WTC11 (cell line): ENCODE data around the gene POLE3. TPM values are rescaled to one million over a fixed set of nuclear protein-coding genes. Genes with fewer than 3 reads are reported as not detected.
"Not testable (repeated sequence)": the region's sequence is repeated elsewhere in the genome, so short reads cannot be mapped to it uniquely, and the experiment has no call there.

ENCODE experiments used
- ATAC-seq: fragments of 200-7000 bp; cut with Tn5 transposase; 2 replicates; pipeline ENCODE4 v1.10.0; 2021; ENCODE audit warnings: mild to moderate bottlenecking, moderate library complexity
- CTCF ChIA-PET: fragments of 300-600 bp; sonication (Branson Sonifier 250); formaldehyde crosslinking; loops from one replicate; lab custom pipeline; 2021; ENCODE audit warnings: antibody characterized with exemption; lab: Charles Lee
- POLR2A ChIA-PET: fragments of 350-600 bp; sonication (Branson Sonifier 250); formaldehyde crosslinking; loops from one replicate; lab custom pipeline; 2021; ENCODE audit warnings: antibody characterized with exemption; lab: Charles Lee
- DNase-seq: peaks from one replicate; pipeline ENCODE4 v3.0.0; 2021; ENCODE audit warnings: low spot score
- H3K27ac Mint-ChIP-seq: 2 replicates; pipeline ENCODE4 v1.8.0; 2021; ENCODE audit warnings: mixed read lengths
- H3K27me3 Mint-ChIP-seq: 2 replicates; pipeline ENCODE4 v1.8.0; 2021; ENCODE audit warnings: low read depth, mild to moderate bottlenecking, moderate library complexity, mixed read lengths
- H3K36me3 Mint-ChIP-seq: 2 replicates; pipeline ENCODE4 v1.8.0; 2021; ENCODE audit warnings: mixed read lengths
- H3K4me1 Mint-ChIP-seq: 2 replicates; pipeline ENCODE4 v1.8.0; 2022; ENCODE audit warnings: mixed read lengths
- H3K4me3 Mint-ChIP-seq: 2 replicates; pipeline ENCODE4 v1.8.0; 2021; ENCODE audit warnings: mild to moderate bottlenecking, moderate library complexity, mixed read lengths
- H3K9me3 Mint-ChIP-seq: 2 replicates; pipeline ENCODE4 v1.8.0; 2021; ENCODE audit warnings: mixed read lengths
- ELF4 ChIP-seq: sonication (generic); formaldehyde crosslinking; IDR thresholded peaks from 2 replicates; pipeline ENCODE4 v1.8.1; 2022; ENCODE audit warnings: low read depth, mild to moderate bottlenecking, moderate library complexity, missing genetic modification reagents
- GABPB1 ChIP-seq: sonication (generic); formaldehyde crosslinking; IDR thresholded peaks from 2 replicates; pipeline ENCODE4 v1.8.1; 2023; ENCODE audit warnings: mild to moderate bottlenecking, missing genetic modification reagents
- PREB ChIP-seq: sonication (generic); formaldehyde crosslinking; IDR thresholded peaks from 2 replicates; pipeline ENCODE4 v1.8.1; 2022; ENCODE audit warnings: mild to moderate bottlenecking, missing genetic modification reagents, moderate library complexity, borderline replicate concordance
- TEAD1 ChIP-seq: sonication (generic); formaldehyde crosslinking; IDR thresholded peaks from 2 replicates; pipeline ENCODE4 v1.8.0; 2022; ENCODE audit warnings: mild to moderate bottlenecking, missing genetic modification reagents
- ZNF138 ChIP-seq: sonication (generic); formaldehyde crosslinking; conservative IDR thresholded peaks from 2 replicates; pipeline ENCODE4 v1.8.1; 2022; ENCODE audit warnings: mild to moderate bottlenecking, moderate library complexity, missing genetic modification reagents
- total RNA-seq: library from RNA; stranded (reverse); gene quantifications from 3 replicates; pipeline ENCODE4 v1.2.3, GENCODE V29; 2021
- TF ChIP-seq, protein P1 (sequence below): sonication (generic); formaldehyde crosslinking; IDR thresholded peaks from 2 replicates; pipeline ENCODE4 v1.8.0; 2022; ENCODE audit warnings: mild to moderate bottlenecking, missing genetic modification reagents
- TF ChIP-seq, protein P2 (sequence below): sonication (generic); formaldehyde crosslinking; IDR thresholded peaks from 2 replicates; pipeline ENCODE4 v1.8.1; 2023; ENCODE audit warnings: mild to moderate bottlenecking, missing genetic modification reagents, moderate library complexity
- TF ChIP-seq, protein P3 (sequence below): sonication (generic); formaldehyde crosslinking; IDR thresholded peaks from 2 replicates; pipeline ENCODE4 v1.8.1; 2022; ENCODE audit warnings: missing genetic modification reagents, borderline replicate concordance

Gene POLE3
- total RNA-seq, 1 experiment from 2014 or later = 43.6 TPM

DNA sequence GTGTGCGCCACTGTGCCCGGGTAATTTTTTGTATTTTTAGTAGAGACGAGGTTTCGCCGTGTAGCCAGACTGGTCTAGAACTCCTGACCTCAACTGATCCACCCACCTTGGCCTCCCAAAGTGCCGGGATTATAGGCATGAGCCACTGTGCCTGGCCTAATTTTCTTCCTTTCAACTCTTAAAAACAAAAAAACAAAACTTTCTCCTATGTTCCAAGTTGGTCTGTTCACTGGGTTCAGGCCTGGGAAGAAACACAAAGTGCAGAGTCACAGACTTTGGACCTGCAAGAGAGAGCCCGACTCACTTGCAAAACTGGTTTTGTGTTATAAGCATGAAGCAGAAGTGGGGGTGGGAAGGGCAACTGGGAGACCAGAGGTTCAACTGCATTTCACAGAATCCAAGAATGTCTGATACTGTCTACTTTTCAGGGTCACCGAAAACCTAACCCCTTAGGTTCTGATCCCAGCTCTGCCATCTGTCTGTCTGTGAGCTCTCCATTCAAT lies 28.5 kb downstream of the POLE3 start:
- Mint-ChIP-seq H3K27ac (no peak overlapping the region), H3K36me3 (no peaks in the 10 kb centered on the region; the same call in 1 of the 2 replicates), H3K9me3 (no peaks in the 10 kb centered on the region), H3K4me3 (no peak overlapping the region), H3K27me3 (no peaks in the 10 kb centered on the region; the same call in 1 of the 2 replicates), H3K4me1 (peaks cover 15% of the 10 kb centered on the region)
- TF ChIP-seq PREB (CRISPR knock-in tag) = no peak
- TF ChIP-seq, protein P1, sequence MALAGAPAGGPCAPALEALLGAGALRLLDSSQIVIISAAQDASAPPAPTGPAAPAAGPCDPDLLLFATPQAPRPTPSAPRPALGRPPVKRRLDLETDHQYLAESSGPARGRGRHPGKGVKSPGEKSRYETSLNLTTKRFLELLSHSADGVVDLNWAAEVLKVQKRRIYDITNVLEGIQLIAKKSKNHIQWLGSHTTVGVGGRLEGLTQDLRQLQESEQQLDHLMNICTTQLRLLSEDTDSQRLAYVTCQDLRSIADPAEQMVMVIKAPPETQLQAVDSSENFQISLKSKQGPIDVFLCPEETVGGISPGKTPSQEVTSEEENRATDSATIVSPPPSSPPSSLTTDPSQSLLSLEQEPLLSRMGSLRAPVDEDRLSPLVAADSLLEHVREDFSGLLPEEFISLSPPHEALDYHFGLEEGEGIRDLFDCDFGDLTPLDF (CRISPR knock-in tag) = no peak
- 0 out of 2 replicates have a peak, but pooled peaks have one; percentile 14 for TF ChIP-seq GABPB1 (CRISPR knock-in tag)
- ChIA-PET CTCF (interaction anchor here (1.0 kb wide), 1 partner anchor 273 kb away, joined by 3 read pairs; no protein-coding TSS in a partner anchor), POLR2A (no interaction called here)
- no peak for DNase-seq
- no peak for ATAC-seq

DNA sequence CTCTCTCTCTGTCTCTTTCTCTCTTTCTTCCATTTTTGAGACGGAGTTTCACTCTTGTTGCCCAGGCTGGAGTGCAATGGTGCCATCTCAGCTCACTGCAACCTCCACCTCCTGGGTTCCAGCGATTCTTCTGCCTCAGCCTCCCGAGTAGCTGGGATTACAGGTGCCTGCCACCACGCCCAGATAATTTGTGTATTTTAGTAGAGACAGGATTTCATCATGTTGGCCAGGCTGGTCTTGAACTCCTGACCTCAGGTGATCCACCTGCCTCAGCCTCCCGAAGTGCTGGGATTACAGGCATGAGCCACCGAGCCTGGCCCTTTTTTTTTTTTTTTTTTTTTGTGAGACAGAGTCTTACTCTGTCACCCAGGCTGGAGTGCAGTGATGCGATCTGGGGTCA lies 29.0 kb downstream of the POLE3 start:
- peaks cover 15% of the 10 kb centered on the region for H3K4me1 Mint-ChIP-seq
- H3K9me3 Mint-ChIP-seq, DNase-seq, ATAC-seq, H3K4me3 Mint-ChIP-seq, H3K27ac Mint-ChIP-seq, H3K36me3 Mint-ChIP-seq, POLR2A ChIA-PET, H3K27me3 Mint-ChIP-seq: not testable (repeated sequence)
- CTCF ChIA-PET = interaction anchor here (0.6 kb wide), 1 partner anchor 110 kb away, joined by 3 read pairs; no protein-coding TSS in a partner anchor

DNA sequence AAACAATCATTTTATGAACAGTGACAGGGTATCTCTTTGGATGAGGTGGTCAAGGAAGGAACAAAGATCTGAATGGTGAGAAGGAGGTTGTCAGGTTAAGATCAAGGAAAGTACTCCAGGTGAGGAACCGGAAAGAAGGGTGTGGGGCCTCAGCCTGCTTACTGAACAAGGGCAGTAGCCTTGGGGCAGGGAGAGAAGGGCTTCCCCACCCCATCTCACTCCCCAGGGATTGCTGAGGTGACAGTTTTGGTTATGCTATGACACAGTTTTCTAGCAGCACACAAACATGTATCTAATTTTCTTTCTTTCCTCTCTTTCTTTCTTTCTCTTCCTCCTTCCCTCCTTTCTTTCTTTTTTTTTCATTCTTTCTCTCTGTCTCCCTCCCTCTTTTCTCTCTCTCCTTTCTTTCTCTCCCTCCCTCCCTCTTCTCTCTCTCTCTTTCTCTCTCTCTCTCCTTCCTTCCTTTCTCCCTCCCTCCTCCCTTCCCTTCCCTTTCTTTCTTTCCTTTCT lies 29.6 kb downstream of the POLE3 start:
- Mint-ChIP-seq H3K4me1 (peaks cover 15% of the 10 kb centered on the region), H3K4me3 (no peak overlapping the region), H3K9me3 (no peaks in the 10 kb centered on the region), H3K27ac (0 out of 2 replicates have a peak overlapping the region, but pooled peaks have one; percentile 10), H3K27me3 (no peaks in the 10 kb centered on the region; the same call in 1 of the 2 replicates), H3K36me3 (no peaks in the 10 kb centered on the region)
- ChIA-PET POLR2A (no interaction called here), CTCF (interaction anchor here (0.6 kb wide), 1 partner anchor 110 kb away, joined by 3 read pairs; no protein-coding TSS in a partner anchor)
- ATAC-seq (no peak), DNase-seq (no peak)
- TF ChIP-seq, protein P2, sequence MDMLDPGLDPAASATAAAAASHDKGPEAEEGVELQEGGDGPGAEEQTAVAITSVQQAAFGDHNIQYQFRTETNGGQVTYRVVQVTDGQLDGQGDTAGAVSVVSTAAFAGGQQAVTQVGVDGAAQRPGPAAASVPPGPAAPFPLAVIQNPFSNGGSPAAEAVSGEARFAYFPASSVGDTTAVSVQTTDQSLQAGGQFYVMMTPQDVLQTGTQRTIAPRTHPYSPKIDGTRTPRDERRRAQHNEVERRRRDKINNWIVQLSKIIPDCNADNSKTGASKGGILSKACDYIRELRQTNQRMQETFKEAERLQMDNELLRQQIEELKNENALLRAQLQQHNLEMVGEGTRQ (CRISPR knock-in tag) = no peak
- TF ChIP-seq TEAD1 (CRISPR knock-in tag) = no peak
- TF ChIP-seq ZNF138 (CRISPR knock-in tag) = no peak
- TF ChIP-seq ELF4 (CRISPR knock-in tag) = no peak
- TF ChIP-seq, protein P3, sequence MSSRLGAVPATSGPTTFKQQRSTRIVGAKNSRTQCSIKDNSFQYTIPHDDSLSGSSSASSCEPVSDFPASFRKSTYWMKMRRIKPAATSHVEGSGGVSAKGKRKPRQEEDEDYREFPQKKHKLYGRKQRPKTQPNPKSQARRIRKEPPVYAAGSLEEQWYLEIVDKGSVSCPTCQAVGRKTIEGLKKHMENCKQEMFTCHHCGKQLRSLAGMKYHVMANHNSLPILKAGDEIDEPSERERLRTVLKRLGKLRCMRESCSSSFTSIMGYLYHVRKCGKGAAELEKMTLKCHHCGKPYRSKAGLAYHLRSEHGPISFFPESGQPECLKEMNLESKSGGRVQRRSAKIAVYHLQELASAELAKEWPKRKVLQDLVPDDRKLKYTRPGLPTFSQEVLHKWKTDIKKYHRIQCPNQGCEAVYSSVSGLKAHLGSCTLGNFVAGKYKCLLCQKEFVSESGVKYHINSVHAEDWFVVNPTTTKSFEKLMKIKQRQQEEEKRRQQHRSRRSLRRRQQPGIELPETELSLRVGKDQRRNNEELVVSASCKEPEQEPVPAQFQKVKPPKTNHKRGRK (CRISPR knock-in tag) = peak; percentile 87
- no peak for TF ChIP-seq GABPB1 (CRISPR knock-in tag)

- H3K36me3 Mint-ChIP-seq, CTCF ChIA-PET, H3K4me3 Mint-ChIP-seq, DNase-seq, H3K9me3 Mint-ChIP-seq, POLR2A ChIA-PET, H3K27me3 Mint-ChIP-seq, H3K27ac Mint-ChIP-seq, ATAC-seq: not testable (repeated sequence)
- peaks cover 15% of the 10 kb centered on the region for H3K4me1 Mint-ChIP-seq
Observed at GRCh38 chr9:113379829-113380210, 30.7 kb downstream of the POLE3 start.

DNA sequence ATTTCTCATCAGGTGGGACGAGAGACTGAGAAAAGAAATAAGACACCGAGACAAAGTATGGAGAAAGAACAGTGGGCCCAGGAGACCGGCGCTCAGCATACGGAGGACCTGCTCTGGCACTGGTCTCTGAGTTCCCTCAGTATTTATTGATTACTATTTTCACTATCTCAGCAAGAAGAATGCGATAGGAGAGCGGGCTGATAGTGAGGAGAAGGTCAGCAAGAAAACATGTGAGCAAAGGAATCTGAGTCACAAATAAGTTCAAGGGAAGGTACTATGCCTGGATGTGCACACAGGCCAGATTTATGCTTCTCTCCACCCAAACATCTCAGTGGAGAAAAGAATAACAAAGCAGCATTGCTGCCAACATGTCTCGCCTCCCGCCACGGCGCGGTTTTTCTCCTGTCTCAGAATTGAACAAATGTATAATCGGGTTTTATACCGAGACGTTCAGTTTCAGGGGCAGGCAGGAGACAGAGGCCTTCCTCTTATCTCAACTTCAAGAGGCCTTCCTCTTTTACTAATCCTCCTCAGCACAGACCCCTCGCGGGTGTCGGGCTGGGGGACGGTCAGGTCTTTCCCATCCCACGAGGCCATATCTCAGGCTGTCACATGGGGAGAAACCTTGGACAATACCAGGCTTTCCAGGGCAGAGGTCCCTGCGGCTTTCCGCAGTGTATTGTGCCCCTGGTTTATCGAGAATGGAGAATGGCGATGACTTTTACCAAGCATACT lies 31.2 kb downstream of the POLE3 start:
- ATAC-seq, POLR2A ChIA-PET, H3K4me3 Mint-ChIP-seq, CTCF ChIA-PET, H3K27ac Mint-ChIP-seq, DNase-seq, H3K9me3 Mint-ChIP-seq, H3K36me3 Mint-ChIP-seq, H3K27me3 Mint-ChIP-seq: not testable (repeated sequence)
- H3K4me1 Mint-ChIP-seq = peaks cover 15% of the 10 kb centered on the region
